AG20443 (cell line): ENCODE measurements around the gene ZNF213.
A peak's percentile ranks its signal among the peaks of the same experiment; 100 is the strongest.
"Not testable (repeated sequence)": the region's sequence is repeated elsewhere in the genome, so short reads cannot be mapped to it uniquely, and the experiment has no call there.

Source experiments
- DNase-seq: peaks from one replicate; pipeline ENCODE4 v3.0.0; 2012; ENCODE audit warnings: low spot score, mixed read lengths

Gene ZNF213

GRCh38 chr16:3170440-3171180 lies 35.8 kb downstream of the ZNF213 start:
- peak; percentile 17 for DNase-seq

- DNase-seq: peak; percentile 14
Observed at GRCh38 chr16:3171181-3171854, 36.5 kb downstream of the ZNF213 start.

- peak; percentile 17 for DNase-seq
Observed at GRCh38 chr16:3171855-3172593, 37.2 kb downstream of the ZNF213 start.

- DNase-seq: peak; percentile 16
Observed at GRCh38 chr16:3173892-3174617, 39.2 kb downstream of the ZNF213 start.

- no peak for DNase-seq
Observed at GRCh38 chr16:3174618-3175148, 39.9 kb downstream of the ZNF213 start.

GRCh38 chr16:3175157-3176093 lies 40.6 kb downstream of the ZNF213 start:
- DNase-seq: peak; percentile 14

GRCh38 chr16:3179651-3180050 lies 44.8 kb downstream of the ZNF213 start:
- no peak for DNase-seq

GRCh38 chr16:3180445-3180878 lies 45.6 kb downstream of the ZNF213 start:
- DNase-seq: no peak

GRCh38 chr16:3182293-3182607 lies 47.4 kb downstream of the ZNF213 start:
- not testable (repeated sequence) for DNase-seq

GRCh38 chr16:3182608-3183444 lies 48.0 kb downstream of the ZNF213 start:
- DNase-seq: peak; percentile 69

- DNase-seq: no peak
Observed at GRCh38 chr16:3183445-3184139, 48.8 kb downstream of the ZNF213 start.

- DNase-seq: no peak
Observed at GRCh38 chr16:3186946-3187690, 52.3 kb downstream of the ZNF213 start.

- peak; percentile 53 for DNase-seq
Observed at GRCh38 chr16:3187798-3188674, 53.2 kb downstream of the ZNF213 start, which contains the start of gene OR1F1. OR1F1 (plus strand) TSS chr16:3188204.

GRCh38 chr16:3188675-3188924 lies 53.8 kb downstream of the ZNF213 start:
- DNase-seq: no peak

GRCh38 chr16:3188925-3189825 lies 54.3 kb downstream of the ZNF213 start:
- peak; percentile 70 for DNase-seq

GRCh38 chr16:3189869-3190268 lies 55.0 kb downstream of the ZNF213 start:
- DNase-seq: no peak

GRCh38 chr16:3190949-3191353 lies 56.1 kb downstream of the ZNF213 start:
- DNase-seq: no peak
